Sigmoid colon (tissue), 3 donors: ENCODE data around the gene SPOCK1.

Source experiments
- CTCF ChIP-seq, 4 experiments: fragments of 450-650 bp in 3 of 4; fragments of 200-600 bp in 1 of 4; IDR thresholded peaks; one replicate each; pipeline ENCODE4 v1.5.1; 2016 to 2019; ENCODE audit warnings: antibody characterized with exemption in 4 of 4, mild to moderate bottlenecking in 3 of 4, moderate library complexity in 2 of 4
- POLR2A ChIP-seq, 2 donors: fragments of 450-650 bp; IDR thresholded peaks; one replicate each; pipeline ENCODE4 v1.6.1; 2016; ENCODE audit warnings: antibody characterized with exemption in 2 of 2, mild to moderate bottlenecking in 2 of 2, moderate library complexity in 2 of 2

- TF ChIP-seq POLR2A (IDR thresholded peaks at IDR 0.05) (no peak), CTCF (IDR thresholded peaks at IDR 0.05) (no peak)
Measured at GRCh38 chr5:137287569-137287968, 211.6 kb downstream of the SPOCK1 start.
